ENCODE results near the gene STAMBP. TPM values are rescaled to one million over a fixed set of nuclear protein-coding genes. Genes with fewer than 3 reads are reported as not detected.

Gene STAMBP
- total and polyA plus RNA-seq, 2 donors (not counting 3 experiments of a cell fraction or from before 2014, with no cell fraction given), result 18.0 to 21.3 TPM

DNA sequence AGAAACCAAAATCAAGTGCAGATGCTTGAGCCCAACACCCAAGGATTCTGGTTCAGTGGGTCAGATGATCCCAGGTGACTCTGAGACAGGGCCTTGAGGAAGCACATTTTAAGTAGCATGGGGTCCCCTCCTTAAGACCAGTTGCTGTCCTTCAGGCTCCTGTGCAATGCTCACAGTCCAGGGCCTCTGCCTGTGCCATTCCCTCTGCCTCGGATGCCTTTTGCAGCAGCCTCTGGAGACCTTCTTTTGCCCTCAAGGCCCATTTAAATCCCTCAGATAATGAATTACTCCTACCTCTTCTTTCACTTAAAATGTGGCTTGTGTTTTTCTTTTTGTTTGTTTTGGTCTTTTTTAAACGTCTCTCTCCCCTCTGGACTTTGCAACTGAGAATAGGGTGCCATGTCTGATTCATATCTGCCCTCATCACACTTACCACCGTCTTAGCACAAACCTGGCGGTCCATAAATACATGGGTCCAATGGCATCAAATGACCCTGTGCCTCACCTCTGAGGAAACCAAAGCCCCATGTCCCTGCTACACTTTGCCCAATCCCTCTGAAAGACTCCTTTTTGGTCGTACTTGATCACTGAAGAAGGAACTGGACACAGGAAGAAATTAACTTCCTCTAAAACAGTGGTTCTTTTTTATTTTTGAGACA, 78.2 kb downstream of the STAMBP start:
- intact Hi-C loops (cut with micrococcal nuclease), result loop anchor here (5.0 kb wide), 1 partner anchor 240 kb away; the partner anchor contains the start of gene BOLA3
- H3K27me3 ChIP-seq (ENCODE audit: control insufficient read depth in 2 of 2, insufficient read depth in 2 of 2, low read length in 2 of 2), result peaks cover 7 to 15% of the 10 kb centered on the region in 2 experiments
- FAIRE-seq (no peak), DNase-seq (ENCODE audit: low read depth, low spot score) (no peak)
- no peaks in the 10 kb centered on the region for H3K79me2 ChIP-seq (ENCODE audit: control insufficient read depth, insufficient read depth, low read length)
- no peaks in the 10 kb centered on the region for H3K9me1 ChIP-seq (replicated peaks; ENCODE audit: control insufficient read depth, extremely low read depth, insufficient read depth, low read length)
- ChIA-PET POLR2A (no interaction called here), CTCF (interaction anchor here (1.5 kb wide), 1 partner anchor 243 kb away, joined by 4 read pairs; no protein-coding TSS in a partner anchor)
- no peaks in the 10 kb centered on the region for H3K4me1 ChIP-seq (ENCODE audit: control insufficient read depth, extremely low read depth, insufficient read depth, low read length)
- no peaks in the 10 kb centered on the region for H4K20me1 ChIP-seq (replicated peaks; ENCODE audit: control insufficient read depth, extremely low read depth, insufficient read depth, low read length)
- no peak overlapping the region for H3K27ac ChIP-seq (ENCODE audit: insufficient read depth, low read depth, low read length)
- no peak overlapping the region for H3K4me2 ChIP-seq (ENCODE audit: insufficient read depth, low read length)
- no peaks in the 10 kb centered on the region for H3K36me3 ChIP-seq (ENCODE audit: control insufficient read depth in 2 of 2, extremely low read depth in 1 of 2, insufficient read depth in 2 of 2, low read length in 2 of 2)
- dilution Hi-C loops (cut with MboI; ENCODE audit: extremely low pct_ligation_motif_present, low sequenced_read_pairs), result no loop called here
- no TSS peak for BruUV-seq (replicated peaks)
- no peak overlapping the region for H3K4me3 ChIP-seq (replicated peaks in 1 of 3; ENCODE audit: insufficient read depth in 1 of 3, low read depth in 1 of 3, low read length in 3 of 3)
- TF ChIP-seq GATA2 (IDR thresholded peaks at IDR 0.05; ENCODE audit: insufficient read depth, insufficient read length, low read depth, low read length), result no peak
- no peak for TF ChIP-seq FOS (IDR thresholded peaks at IDR 0.05; ENCODE audit: borderline replicate concordance, insufficient read depth, low read length)
- no peak for TF ChIP-seq EZH2 (IDR thresholded peaks at IDR 0.05; ENCODE audit: borderline replicate concordance, low read depth, low read length, severe bottlenecking)
- no peak for TF ChIP-seq POLR2AphosphoS5 (IDR thresholded peaks at IDR 0.05; ENCODE audit: insufficient read depth, low read depth, low read length)
- TF ChIP-seq JUN (IDR thresholded peaks at IDR 0.05; ENCODE audit: borderline replicate concordance, insufficient read depth, insufficient read length, low read depth), result no peak
- TF ChIP-seq POLR2A (IDR thresholded peaks at IDR 0.05; ENCODE audit: low read depth, low read length), result no peak
- TF ChIP-seq, protein P1, sequence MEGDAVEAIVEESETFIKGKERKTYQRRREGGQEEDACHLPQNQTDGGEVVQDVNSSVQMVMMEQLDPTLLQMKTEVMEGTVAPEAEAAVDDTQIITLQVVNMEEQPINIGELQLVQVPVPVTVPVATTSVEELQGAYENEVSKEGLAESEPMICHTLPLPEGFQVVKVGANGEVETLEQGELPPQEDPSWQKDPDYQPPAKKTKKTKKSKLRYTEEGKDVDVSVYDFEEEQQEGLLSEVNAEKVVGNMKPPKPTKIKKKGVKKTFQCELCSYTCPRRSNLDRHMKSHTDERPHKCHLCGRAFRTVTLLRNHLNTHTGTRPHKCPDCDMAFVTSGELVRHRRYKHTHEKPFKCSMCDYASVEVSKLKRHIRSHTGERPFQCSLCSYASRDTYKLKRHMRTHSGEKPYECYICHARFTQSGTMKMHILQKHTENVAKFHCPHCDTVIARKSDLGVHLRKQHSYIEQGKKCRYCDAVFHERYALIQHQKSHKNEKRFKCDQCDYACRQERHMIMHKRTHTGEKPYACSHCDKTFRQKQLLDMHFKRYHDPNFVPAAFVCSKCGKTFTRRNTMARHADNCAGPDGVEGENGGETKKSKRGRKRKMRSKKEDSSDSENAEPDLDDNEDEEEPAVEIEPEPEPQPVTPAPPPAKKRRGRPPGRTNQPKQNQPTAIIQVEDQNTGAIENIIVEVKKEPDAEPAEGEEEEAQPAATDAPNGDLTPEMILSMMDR (IDR thresholded peaks at IDR 0.05; ENCODE audit: extremely low read depth in 1 of 2, insufficient read depth in 1 of 2, low read depth in 1 of 2, low read length in 2 of 2), result no peak
- no peak for TF ChIP-seq MAX (IDR thresholded peaks at IDR 0.05; ENCODE audit: insufficient read depth, insufficient read length)
- no peak overlapping the region for H3K9ac ChIP-seq (replicated peaks; ENCODE audit: extremely low read depth, insufficient read depth, low read length)
- H2AFZ ChIP-seq (ENCODE audit: low read depth, low read length), result no peak overlapping the region
- H3K9me3 ChIP-seq (replicated peaks; ENCODE audit: control insufficient read depth, insufficient read depth, low read length), result no peaks in the 10 kb centered on the region
